HG03432 (cell line): Measurements from ENCODE around the gene NGEF.
A peak's percentile ranks its signal among the peaks of the same experiment; 100 is the strongest.
"Not testable (repeated sequence)": the region's sequence is repeated elsewhere in the genome, so short reads cannot be mapped to it uniquely, and the experiment has no call there.

ENCODE experiments used
- ATAC-seq: cut with Tn5 transposase; IDR thresholded peaks from one replicate; pipeline ENCODE4 v1.9.1; 2021; ENCODE audit warnings: mild to moderate bottlenecking, moderate library complexity; ENCODE audit not compliant: unreplicated experiment

The NGEF gene, protein sequence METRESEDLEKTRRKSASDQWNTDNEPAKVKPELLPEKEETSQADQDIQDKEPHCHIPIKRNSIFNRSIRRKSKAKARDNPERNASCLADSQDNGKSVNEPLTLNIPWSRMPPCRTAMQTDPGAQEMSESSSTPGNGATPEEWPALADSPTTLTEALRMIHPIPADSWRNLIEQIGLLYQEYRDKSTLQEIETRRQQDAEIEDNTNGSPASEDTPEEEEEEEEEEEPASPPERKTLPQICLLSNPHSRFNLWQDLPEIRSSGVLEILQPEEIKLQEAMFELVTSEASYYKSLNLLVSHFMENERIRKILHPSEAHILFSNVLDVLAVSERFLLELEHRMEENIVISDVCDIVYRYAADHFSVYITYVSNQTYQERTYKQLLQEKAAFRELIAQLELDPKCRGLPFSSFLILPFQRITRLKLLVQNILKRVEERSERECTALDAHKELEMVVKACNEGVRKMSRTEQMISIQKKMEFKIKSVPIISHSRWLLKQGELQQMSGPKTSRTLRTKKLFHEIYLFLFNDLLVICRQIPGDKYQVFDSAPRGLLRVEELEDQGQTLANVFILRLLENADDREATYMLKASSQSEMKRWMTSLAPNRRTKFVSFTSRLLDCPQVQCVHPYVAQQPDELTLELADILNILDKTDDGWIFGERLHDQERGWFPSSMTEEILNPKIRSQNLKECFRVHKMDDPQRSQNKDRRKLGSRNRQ

GRCh38 chr2:233013027-233013461 lies at the start of gene NGEF:
Gene NGEF, minus strand, starts transcription at chr2:233013256. Its CDS starts 38,366 bp downstream, at chr2:232974890.
- ATAC-seq = no peak

- ATAC-seq = no peak
Measured at GRCh38 chr2:233062451-233062850, 49.4 kb upstream of the NGEF start.

DNA sequence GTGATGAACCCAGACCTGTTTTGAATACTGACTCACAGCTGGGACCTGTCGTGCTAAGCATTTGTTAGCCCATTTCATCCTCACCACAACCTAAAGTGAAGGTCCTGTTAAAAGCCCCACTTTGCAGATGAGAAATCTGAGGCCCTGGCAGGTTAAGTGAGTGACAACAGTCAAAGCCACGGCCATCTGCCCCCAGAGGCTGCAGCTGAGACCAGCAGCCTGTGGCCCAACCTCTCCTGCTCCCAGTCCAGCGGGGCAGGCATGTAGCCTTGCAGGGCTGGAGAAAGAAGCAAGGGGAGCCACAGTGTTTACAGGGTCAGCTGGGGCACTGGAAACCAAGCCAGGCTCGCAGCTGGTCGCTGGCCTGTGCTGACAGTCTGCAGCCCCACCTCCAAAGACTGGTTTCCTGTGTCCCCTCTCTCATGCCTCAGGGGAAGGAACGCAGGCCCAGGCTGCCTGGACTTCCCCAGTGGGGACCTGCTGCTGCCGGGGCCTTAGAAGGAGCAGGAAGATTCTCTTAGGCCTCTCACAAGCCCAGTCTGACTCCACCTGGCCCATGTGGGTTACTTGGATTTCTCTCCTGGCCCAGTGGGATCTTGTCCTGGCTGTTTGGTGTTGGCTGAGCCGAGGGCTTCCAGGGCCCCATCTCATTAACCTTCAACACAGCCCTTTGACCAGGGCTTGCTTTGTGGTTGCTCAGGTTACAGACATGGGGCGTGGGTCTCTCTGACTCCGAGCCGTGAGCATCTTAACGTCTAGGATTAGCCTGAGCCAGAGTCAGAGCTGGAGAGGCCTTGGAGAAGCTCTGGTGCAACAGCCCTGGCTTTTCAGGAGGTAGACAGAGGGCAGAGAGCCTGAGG lies 48.8 kb upstream of the NGEF start:
- ATAC-seq = peak; percentile 25

- ATAC-seq = peak; percentile 17
Measured at GRCh38 chr2:233060980-233061590, 48.0 kb upstream of the NGEF start.

GRCh38 chr2:233060501-233060979 lies 47.5 kb upstream of the NGEF start:
- peak; percentile 0 for ATAC-seq

- peak; percentile 48 for ATAC-seq
Measured at GRCh38 chr2:233059797-233060500, 46.9 kb upstream of the NGEF start, which contains the start of gene INPP5D. Gene INPP5D, plus strand, starts transcription at chr2:233060342. Its CDS starts 137 bp downstream, at chr2:233060479.

DNA sequence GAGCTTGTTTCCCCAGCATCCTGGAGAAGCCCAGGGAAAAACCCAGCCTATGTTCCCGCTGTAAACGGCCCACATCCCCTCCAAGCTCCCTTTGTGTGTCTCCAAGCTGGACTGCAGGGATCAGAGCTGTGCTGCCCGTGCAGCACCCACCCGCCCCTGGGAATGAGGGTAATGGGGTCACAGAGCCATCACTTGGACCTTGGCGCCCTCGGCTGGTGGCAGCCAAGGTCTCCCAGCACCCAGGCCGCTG lies 46.4 kb upstream of the NGEF start:
- no peak for ATAC-seq

DNA sequence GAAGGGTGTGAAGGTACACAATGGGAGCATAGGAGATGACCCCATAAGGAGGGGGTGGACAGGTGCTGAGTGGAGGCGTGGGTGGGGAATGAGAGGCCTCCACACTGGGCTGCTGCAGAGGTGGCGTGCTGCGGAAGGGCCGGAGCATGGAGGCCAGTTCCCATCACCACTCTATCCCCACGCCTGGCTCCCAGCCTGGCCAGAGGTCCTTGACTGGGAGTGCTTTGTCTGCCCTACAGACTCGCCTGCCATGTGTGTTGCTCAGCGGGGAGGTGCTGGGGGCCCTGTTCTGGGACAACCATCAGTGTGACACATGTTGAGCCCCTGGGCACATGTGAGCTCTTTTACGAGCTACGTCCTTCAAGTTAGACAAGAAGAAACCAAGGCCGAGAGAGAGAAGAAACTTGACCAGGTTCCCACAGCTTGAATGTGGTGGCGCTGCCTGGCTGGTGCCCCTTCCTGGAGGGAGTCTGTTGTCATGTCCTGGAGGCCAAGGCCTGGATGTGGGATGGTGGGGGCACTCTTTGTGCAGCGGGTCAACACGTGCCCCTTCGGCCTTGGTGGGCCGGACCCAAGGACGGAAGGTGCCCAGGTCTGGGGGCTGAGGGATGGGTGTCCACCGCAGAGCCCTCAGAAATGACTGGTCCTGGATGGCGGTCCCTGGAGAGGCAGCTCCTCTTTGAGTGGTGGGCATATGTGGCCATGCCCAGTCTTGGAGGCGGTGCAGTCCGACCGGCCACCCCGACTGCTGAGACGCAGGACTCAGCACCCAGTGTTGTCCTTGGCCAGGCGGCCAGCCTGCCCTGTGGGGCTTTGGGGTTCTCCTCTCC lies 45.9 kb upstream of the NGEF start:
- no peak for ATAC-seq

- no peak for ATAC-seq
Measured at GRCh38 chr2:233056961-233057605, 44.0 kb upstream of the NGEF start.

DNA sequence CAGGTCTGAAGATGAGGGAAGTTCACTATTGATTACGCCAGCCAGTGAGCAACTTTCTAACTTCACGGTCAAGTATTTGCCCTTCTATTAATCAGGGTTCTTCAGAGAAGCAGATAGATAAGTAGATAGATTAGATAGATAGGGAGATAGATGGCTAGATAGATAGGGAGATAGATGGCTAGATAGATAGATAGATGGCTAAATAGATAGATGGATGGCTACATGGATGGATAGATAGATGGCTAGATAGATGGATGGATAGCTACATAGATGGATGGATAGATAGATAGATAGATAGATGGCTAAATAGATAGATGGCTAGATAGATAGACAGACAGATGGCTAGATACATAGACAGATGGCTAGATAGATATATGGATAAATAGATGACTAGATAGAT lies 42.3 kb upstream of the NGEF start:
- no peak for ATAC-seq

DNA sequence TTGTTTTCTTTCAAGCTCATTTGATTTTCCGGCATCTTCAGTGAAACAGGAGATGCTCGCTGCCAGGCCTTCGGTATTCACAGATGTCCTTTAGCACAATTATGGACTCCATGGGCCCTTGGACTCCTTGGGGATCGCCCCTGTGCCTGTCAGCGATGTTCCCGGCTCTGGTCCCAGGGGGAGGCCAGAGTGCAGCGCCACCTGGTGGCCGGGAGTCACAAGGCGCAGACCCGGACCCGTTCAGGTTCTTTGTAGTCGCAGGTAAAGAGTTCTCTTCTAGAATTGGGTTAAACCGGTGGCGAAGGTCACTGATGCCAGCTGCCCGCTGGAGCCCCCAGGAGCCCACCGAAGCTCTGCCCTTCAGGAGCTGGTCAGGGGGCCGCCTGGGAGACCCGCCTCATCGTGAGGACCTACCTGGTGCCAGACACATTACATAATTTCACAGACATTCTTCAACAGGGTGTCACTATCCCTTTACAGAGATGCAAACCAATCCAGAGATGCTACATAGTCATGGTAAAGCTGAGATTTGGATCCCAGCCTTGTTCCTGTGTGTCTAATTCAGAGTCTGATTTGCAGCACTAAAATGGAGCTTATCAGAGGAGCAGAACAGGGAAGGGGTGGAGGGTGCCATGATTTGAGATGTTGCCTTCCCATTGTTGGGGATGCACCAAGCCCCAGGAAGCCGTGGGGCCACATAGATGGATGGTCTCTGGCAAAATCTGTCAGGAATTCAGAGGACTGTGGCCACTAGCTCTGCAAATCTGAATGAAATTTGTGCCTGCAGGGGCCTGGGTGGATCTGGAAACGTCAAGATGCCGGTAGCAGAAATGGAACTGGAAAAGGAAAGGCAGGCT lies 41.1 kb upstream of the NGEF start:
- no peak for ATAC-seq

- not testable (repeated sequence) for ATAC-seq
Measured at GRCh38 chr2:233052517-233052916, 39.5 kb upstream of the NGEF start.

DNA sequence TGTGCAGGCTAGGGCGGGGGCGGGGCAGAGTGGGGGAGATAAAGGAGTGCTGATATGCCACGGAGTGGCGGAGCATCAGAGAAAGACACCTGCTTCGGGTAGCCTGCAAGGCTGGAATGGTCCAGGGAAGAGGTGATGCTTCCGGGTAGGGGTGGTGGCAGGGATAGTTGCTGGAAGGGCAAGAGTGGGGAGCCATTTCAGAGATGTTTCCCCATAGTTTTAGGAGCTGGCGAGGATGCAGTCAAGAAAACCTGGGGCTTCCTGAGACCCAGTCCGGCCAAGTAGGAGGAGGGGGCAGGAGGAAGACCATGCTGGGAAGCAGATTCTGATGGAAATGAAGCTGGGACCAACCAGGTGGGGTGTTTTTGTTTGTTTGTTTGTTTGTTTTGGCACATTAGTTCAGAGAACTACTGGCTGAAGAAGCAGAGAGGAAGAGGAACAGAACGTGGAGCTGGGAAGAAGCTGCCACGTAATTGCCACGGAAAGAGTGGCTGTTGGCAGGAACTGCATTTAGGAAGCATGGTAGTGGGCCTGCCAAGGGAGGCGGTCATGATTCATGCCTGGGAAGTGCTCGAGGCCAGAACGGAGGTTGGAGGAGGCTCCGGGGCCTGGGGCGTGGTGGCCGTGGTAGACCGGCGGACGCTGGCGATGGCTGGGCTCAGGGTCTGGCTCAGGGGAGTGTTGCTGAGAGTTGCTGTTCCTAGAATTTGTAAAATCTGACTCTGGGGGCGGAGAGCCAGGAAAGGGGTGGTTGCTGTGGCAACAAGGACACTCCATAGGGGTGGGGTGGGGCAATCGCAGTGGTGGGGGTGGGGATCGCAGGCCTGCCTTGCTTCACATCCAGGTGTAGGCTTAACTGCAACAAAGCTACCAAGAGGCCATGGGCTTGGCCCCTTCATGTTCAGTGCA lies 38.4 kb upstream of the NGEF start:
- no peak for ATAC-seq

- ATAC-seq = no peak
Measured at GRCh38 chr2:233049194-233049761, 36.2 kb upstream of the NGEF start.

DNA sequence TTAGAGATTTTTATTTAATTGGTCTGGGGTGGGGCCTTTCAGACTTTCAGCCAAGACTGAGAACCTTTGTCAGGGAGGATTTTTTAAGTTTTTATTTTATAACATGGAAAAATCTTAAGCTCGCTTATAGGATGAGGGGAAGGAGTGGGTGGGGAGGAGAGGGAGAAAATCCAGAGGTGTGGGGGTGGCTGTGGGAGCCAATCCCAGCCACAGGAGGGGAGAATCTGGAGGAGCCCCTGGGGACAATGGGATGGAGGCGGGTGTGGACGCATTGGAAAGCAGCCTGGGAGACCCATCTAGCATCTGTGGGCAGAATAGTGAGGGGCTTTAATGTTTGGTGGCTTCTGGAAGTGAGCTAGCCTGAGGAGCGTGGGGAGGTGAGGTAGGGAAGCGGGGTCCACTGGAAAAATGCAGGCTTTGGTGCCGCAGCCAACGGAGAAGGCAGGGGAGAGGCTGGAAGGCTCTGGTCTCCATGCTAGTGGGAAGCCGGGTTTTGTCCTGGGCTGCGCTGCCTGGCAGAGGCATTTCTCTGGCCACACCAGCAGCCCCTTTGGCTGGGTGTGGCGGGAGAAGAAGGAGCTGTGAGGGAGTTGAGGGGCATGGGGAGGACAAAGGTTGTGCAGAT lies 35.6 kb upstream of the NGEF start:
- ATAC-seq = no peak

- no peak for ATAC-seq
Measured at GRCh38 chr2:233047667-233048066, 34.6 kb upstream of the NGEF start.
